Peyer's patch (tissue), 4 donors: ENCODE measurements around the gene IQSEC3.

Experiments used
- CTCF ChIP-seq, 6 experiments: fragments of 450-650 bp in 4 of 6; fragments of 200-600 bp in 2 of 6; sonication (generic) in 1 of 6; IDR thresholded peaks; one replicate each; pipeline ENCODE4 v1.5.1; 2017 to 2019; ENCODE audit warnings: antibody characterized with exemption in 6 of 6, mild to moderate bottlenecking in 3 of 6, moderate library complexity in 1 of 6
- POLR2A ChIP-seq, 2 donors: fragments of 450-650 bp; IDR thresholded peaks; one replicate each; pipeline ENCODE4 v1.5.1; 2017; ENCODE audit warnings: antibody characterized with exemption in 2 of 2, mild to moderate bottlenecking in 2 of 2, moderate library complexity in 2 of 2

GRCh38 chr12:161823-162222, 95.3 kb downstream of the IQSEC3 start:
- TF ChIP-seq CTCF (IDR thresholded peaks at IDR 0.05), result no peak
- TF ChIP-seq POLR2A (IDR thresholded peaks at IDR 0.05), result no peak
